Epithelial cell of prostate (primary cell): ENCODE results near the gene NOSTRIN.

ENCODE experiments used
- DNase-seq: peaks from one replicate; pipeline ENCODE4 v3.0.0-alpha.2; 2011; ENCODE audit warnings: low read depth, low spot score
- H3K27ac ChIP-seq: fragments of 450-650 bp; 2 replicates; pipeline ENCODE4 v1.5.1; 2017; ENCODE audit warnings: mild to moderate bottlenecking

Gene NOSTRIN

GRCh38 chr2:168913495-168913894 lies 111.1 kb downstream of the NOSTRIN start:
- DNase-seq: no peak
- H3K27ac ChIP-seq: no peak overlapping the region
